ENCODE results near the gene PTTG1. TPM values are rescaled to one million over a fixed set of nuclear protein-coding genes. Genes with fewer than 3 reads are reported as not detected.

PTTG1 gene
- total and polyA plus RNA-seq, 2 experiments from 2014 or later = 394 to 620 TPM

GRCh38 chr5:160469156-160470144 lies 47.8 kb downstream of the PTTG1 start (continued):
- TF ChIP-seq ZNF462 (CRISPR knock-in tag; IDR thresholded peaks at IDR 0.05) (no peak), REST (IDR thresholded peaks at IDR 0.05; ENCODE audit: unreplicated experiment) (no peak), CREB1 (CRISPR knock-in tag; IDR thresholded peaks at IDR 0.05; ENCODE audit: low read depth) (no peak)
